WTC11 (cell line): ENCODE results near the gene SLC44A1. TPM values are rescaled to one million over a fixed set of nuclear protein-coding genes. Genes with fewer than 3 reads are reported as not detected.

Experiments
- ATAC-seq: fragments of 200-7000 bp; cut with Tn5 transposase; 2 replicates; pipeline ENCODE4 v1.10.0; 2021; ENCODE audit warnings: mild to moderate bottlenecking, moderate library complexity
- CTCF ChIA-PET: fragments of 300-600 bp; sonication (Branson Sonifier 250); formaldehyde crosslinking; loops from one replicate; lab custom pipeline; 2021; ENCODE audit warnings: antibody characterized with exemption; lab: Charles Lee
- POLR2A ChIA-PET: fragments of 350-600 bp; sonication (Branson Sonifier 250); formaldehyde crosslinking; loops from one replicate; lab custom pipeline; 2021; ENCODE audit warnings: antibody characterized with exemption; lab: Charles Lee
- DNase-seq: peaks from one replicate; pipeline ENCODE4 v3.0.0; 2021; ENCODE audit warnings: low spot score
- H3K27ac Mint-ChIP-seq: 2 replicates; pipeline ENCODE4 v1.8.0; 2021; ENCODE audit warnings: mixed read lengths
- H3K27me3 Mint-ChIP-seq: 2 replicates; pipeline ENCODE4 v1.8.0; 2021; ENCODE audit warnings: low read depth, mild to moderate bottlenecking, moderate library complexity, mixed read lengths
- H3K36me3 Mint-ChIP-seq: 2 replicates; pipeline ENCODE4 v1.8.0; 2021; ENCODE audit warnings: mixed read lengths
- H3K4me1 Mint-ChIP-seq: 2 replicates; pipeline ENCODE4 v1.8.0; 2022; ENCODE audit warnings: mixed read lengths
- H3K4me3 Mint-ChIP-seq: 2 replicates; pipeline ENCODE4 v1.8.0; 2021; ENCODE audit warnings: mild to moderate bottlenecking, moderate library complexity, mixed read lengths
- H3K9me3 Mint-ChIP-seq: 2 replicates; pipeline ENCODE4 v1.8.0; 2021; ENCODE audit warnings: mixed read lengths
- AR ChIP-seq: fragments of 250-450 bp; sonication (Bioruptor Pico); IDR thresholded peaks from 2 replicates; pipeline ENCODE4 v1.9.0; 2021; ENCODE audit warnings: mild to moderate bottlenecking
- ARID4B ChIP-seq: sonication (generic); formaldehyde crosslinking; IDR thresholded peaks from 2 replicates; pipeline ENCODE4 v1.8.0; 2023; ENCODE audit warnings: missing genetic modification reagents, mild to moderate bottlenecking, borderline replicate concordance
- CREM ChIP-seq: sonication (generic); formaldehyde crosslinking; IDR thresholded peaks from 2 replicates; pipeline ENCODE4 v1.8.1; 2022; ENCODE audit warnings: mild to moderate bottlenecking, missing genetic modification reagents, moderate library complexity
- GRHL2 ChIP-seq: fragments of 250-450 bp; sonication (Bioruptor Pico); IDR thresholded peaks from 2 replicates; pipeline ENCODE4 v1.8.0; 2022; ENCODE audit warnings: mild to moderate bottlenecking, moderate library complexity; ENCODE audit not compliant: insufficient replicate concordance, severe bottlenecking
- HMGXB4 ChIP-seq: sonication (generic); formaldehyde crosslinking; IDR thresholded peaks from 2 replicates; pipeline ENCODE4 v1.8.1; 2023; ENCODE audit warnings: mild to moderate bottlenecking, moderate library complexity, missing genetic modification reagents
- JUN ChIP-seq: sonication (generic); formaldehyde crosslinking; IDR thresholded peaks from 2 replicates; pipeline ENCODE4 v1.8.0; 2023; ENCODE audit warnings: mild to moderate bottlenecking, missing genetic modification reagents
- TEAD1 ChIP-seq: sonication (generic); formaldehyde crosslinking; IDR thresholded peaks from 2 replicates; pipeline ENCODE4 v1.8.0; 2022; ENCODE audit warnings: mild to moderate bottlenecking, missing genetic modification reagents
- USF1 ChIP-seq: sonication (generic); formaldehyde crosslinking; IDR thresholded peaks from 2 replicates; pipeline ENCODE4 v1.8.0; 2022; ENCODE audit warnings: mild to moderate bottlenecking, missing genetic modification reagents
- ZNF416 ChIP-seq: fragments of 250-450 bp; sonication (Bioruptor Pico); IDR thresholded peaks from 2 replicates; pipeline ENCODE4 v1.9.0; 2021; ENCODE audit warnings: mild to moderate bottlenecking, inconsistent platforms
- total RNA-seq: library from RNA; stranded (reverse); gene quantifications from 3 replicates; pipeline ENCODE4 v1.2.3, GENCODE V29; 2021

Gene SLC44A1
- total RNA-seq, 1 experiment from 2014 or later = 48.9 TPM

GRCh38 chr9:105329719-105330062 is 85.2 kb downstream of the SLC44A1 start (continued):
- no peak for TF ChIP-seq ARID4B
- TF ChIP-seq AR = no peak
- TF ChIP-seq, all 79 proteins: peak for 0

- DNase-seq = no peak
- H3K27ac Mint-ChIP-seq = no peak overlapping the region
- no peaks in the 10 kb centered on the region for H3K27me3 Mint-ChIP-seq
- no peak overlapping the region for H3K4me3 Mint-ChIP-seq
- H3K9me3 Mint-ChIP-seq = no peaks in the 10 kb centered on the region
- H3K36me3 Mint-ChIP-seq = no peaks in the 10 kb centered on the region
- no peak for ATAC-seq
- H3K4me1 Mint-ChIP-seq = peaks cover 14% of the 10 kb centered on the region
- TF ChIP-seq ZNF416 (no peak), JUN (no peak), HMGXB4 (CRISPR knock-in tag) (no peak), TEAD1 (CRISPR knock-in tag) (no peak), CREM (CRISPR knock-in tag) (no peak), GRHL2 (CRISPR knock-in tag) (no peak)
- TF ChIP-seq, all 79 proteins: peak for 0
- ChIA-PET POLR2A (no interaction called here), CTCF (no interaction called here)
Observed at GRCh38 chr9:105330201-105330600, 85.8 kb downstream of the SLC44A1 start.

- H3K9me3 Mint-ChIP-seq = no peaks in the 10 kb centered on the region
- peaks cover 14% of the 10 kb centered on the region for H3K4me1 Mint-ChIP-seq
- H3K27me3 Mint-ChIP-seq = no peaks in the 10 kb centered on the region
- no peak overlapping the region for H3K27ac Mint-ChIP-seq
- TF ChIP-seq AR = no peak
- TF ChIP-seq USF1 (CRISPR knock-in tag) = no peak
- no peak overlapping the region for H3K4me3 Mint-ChIP-seq
- CTCF ChIA-PET = no interaction called here
- POLR2A ChIA-PET = no interaction called here
- no peak for ATAC-seq
- H3K36me3 Mint-ChIP-seq = no peaks in the 10 kb centered on the region
- DNase-seq = no peak
Observed at GRCh38 chr9:105330755-105331154, 86.3 kb downstream of the SLC44A1 start.
